ENCODE measurements around the gene THTPA. TPM values are rescaled to one million over a fixed set of nuclear protein-coding genes. Genes with fewer than 3 reads are reported as not detected.

Gene THTPA
- total and polyA plus RNA-seq, 2 of the 13 experiments (the other 11 are each of a cell fraction or from before 2014, with no cell fraction given) = 7.4 to 8.7 TPM

DNA sequence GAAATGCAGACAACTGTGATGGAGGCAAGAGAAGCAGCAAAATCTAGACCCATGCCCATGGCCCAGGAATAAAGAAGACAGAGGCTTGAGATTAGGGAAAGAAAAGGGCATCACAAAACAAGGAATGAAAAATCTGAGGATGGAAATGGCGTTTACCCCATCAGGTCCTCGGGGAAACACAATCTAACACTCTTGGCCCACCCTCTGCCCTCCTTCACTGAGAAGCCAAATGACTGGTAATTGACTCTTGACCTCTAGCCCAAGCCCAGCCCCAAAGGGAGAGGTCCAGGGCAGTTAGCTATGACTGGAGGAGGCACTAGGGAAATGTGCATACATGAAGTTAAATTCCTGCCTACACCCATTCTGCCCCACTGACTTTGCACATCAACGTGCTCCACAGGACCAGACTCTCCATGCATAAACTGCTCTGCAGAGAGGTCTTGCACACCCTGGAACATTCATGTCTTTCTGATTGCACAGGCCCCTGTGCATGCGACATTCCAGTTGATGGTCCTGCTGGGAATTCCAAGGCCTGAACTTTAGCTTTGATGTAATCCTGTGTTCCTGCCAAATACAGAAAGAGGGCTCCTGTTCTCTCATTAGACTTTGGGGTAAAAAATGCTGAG is 10.2 kb upstream of the THTPA start (continued):
- TF ChIP-seq, protein P1, sequence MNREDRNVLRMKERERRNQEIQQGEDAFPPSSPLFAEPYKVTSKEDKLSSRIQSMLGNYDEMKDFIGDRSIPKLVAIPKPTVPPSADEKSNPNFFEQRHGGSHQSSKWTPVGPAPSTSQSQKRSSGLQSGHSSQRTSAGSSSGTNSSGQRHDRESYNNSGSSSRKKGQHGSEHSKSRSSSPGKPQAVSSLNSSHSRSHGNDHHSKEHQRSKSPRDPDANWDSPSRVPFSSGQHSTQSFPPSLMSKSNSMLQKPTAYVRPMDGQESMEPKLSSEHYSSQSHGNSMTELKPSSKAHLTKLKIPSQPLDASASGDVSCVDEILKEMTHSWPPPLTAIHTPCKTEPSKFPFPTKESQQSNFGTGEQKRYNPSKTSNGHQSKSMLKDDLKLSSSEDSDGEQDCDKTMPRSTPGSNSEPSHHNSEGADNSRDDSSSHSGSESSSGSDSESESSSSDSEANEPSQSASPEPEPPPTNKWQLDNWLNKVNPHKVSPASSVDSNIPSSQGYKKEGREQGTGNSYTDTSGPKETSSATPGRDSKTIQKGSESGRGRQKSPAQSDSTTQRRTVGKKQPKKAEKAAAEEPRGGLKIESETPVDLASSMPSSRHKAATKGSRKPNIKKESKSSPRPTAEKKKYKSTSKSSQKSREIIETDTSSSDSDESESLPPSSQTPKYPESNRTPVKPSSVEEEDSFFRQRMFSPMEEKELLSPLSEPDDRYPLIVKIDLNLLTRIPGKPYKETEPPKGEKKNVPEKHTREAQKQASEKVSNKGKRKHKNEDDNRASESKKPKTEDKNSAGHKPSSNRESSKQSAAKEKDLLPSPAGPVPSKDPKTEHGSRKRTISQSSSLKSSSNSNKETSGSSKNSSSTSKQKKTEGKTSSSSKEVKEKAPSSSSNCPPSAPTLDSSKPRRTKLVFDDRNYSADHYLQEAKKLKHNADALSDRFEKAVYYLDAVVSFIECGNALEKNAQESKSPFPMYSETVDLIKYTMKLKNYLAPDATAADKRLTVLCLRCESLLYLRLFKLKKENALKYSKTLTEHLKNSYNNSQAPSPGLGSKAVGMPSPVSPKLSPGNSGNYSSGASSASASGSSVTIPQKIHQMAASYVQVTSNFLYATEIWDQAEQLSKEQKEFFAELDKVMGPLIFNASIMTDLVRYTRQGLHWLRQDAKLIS (CRISPR knock-in tag; IDR thresholded peaks at IDR 0.05) = no peak
- TF ChIP-seq, protein P2, sequence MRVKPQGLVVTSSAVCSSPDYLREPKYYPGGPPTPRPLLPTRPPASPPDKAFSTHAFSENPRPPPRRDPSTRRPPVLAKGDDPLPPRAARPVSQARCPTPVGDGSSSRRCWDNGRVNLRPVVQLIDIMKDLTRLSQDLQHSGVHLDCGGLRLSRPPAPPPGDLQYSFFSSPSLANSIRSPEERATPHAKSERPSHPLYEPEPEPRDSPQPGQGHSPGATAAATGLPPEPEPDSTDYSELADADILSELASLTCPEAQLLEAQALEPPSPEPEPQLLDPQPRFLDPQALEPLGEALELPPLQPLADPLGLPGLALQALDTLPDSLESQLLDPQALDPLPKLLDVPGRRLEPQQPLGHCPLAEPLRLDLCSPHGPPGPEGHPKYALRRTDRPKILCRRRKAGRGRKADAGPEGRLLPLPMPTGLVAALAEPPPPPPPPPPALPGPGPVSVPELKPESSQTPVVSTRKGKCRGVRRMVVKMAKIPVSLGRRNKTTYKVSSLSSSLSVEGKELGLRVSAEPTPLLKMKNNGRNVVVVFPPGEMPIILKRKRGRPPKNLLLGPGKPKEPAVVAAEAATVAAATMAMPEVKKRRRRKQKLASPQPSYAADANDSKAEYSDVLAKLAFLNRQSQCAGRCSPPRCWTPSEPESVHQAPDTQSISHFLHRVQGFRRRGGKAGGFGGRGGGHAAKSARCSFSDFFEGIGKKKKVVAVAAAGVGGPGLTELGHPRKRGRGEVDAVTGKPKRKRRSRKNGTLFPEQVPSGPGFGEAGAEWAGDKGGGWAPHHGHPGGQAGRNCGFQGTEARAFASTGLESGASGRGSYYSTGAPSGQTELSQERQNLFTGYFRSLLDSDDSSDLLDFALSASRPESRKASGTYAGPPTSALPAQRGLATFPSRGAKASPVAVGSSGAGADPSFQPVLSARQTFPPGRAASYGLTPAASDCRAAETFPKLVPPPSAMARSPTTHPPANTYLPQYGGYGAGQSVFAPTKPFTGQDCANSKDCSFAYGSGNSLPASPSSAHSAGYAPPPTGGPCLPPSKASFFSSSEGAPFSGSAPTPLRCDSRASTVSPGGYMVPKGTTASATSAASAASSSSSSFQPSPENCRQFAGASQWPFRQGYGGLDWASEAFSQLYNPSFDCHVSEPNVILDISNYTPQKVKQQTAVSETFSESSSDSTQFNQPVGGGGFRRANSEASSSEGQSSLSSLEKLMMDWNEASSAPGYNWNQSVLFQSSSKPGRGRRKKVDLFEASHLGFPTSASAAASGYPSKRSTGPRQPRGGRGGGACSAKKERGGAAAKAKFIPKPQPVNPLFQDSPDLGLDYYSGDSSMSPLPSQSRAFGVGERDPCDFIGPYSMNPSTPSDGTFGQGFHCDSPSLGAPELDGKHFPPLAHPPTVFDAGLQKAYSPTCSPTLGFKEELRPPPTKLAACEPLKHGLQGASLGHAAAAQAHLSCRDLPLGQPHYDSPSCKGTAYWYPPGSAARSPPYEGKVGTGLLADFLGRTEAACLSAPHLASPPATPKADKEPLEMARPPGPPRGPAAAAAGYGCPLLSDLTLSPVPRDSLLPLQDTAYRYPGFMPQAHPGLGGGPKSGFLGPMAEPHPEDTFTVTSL (CRISPR knock-in tag; IDR thresholded peaks at IDR 0.05; ENCODE audit: borderline replicate concordance) = no peak
- TF ChIP-seq, protein P3, sequence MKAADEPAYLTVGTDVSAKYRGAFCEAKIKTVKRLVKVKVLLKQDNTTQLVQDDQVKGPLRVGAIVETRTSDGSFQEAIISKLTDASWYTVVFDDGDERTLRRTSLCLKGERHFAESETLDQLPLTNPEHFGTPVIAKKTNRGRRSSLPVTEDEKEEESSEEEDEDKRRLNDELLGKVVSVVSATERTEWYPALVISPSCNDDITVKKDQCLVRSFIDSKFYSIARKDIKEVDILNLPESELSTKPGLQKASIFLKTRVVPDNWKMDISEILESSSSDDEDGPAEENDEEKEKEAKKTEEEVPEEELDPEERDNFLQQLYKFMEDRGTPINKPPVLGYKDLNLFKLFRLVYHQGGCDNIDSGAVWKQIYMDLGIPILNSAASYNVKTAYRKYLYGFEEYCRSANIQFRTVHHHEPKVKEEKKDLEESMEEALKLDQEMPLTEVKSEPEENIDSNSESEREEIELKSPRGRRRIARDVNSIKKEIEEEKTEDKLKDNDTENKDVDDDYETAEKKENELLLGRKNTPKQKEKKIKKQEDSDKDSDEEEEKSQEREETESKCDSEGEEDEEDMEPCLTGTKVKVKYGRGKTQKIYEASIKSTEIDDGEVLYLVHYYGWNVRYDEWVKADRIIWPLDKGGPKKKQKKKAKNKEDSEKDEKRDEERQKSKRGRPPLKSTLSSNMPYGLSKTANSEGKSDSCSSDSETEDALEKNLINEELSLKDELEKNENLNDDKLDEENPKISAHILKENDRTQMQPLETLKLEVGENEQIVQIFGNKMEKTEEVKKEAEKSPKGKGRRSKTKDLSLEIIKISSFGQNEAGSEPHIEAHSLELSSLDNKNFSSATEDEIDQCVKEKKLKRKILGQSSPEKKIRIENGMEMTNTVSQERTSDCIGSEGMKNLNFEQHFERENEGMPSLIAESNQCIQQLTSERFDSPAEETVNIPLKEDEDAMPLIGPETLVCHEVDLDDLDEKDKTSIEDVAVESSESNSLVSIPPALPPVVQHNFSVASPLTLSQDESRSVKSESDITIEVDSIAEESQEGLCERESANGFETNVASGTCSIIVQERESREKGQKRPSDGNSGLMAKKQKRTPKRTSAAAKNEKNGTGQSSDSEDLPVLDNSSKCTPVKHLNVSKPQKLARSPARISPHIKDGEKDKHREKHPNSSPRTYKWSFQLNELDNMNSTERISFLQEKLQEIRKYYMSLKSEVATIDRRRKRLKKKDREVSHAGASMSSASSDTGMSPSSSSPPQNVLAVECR (CRISPR knock-in tag; IDR thresholded peaks at IDR 0.05; ENCODE audit: borderline replicate concordance) = peak; percentile 48; the same call in 1 of the 2 replicates
- TF ChIP-seq ZNF792 (CRISPR knock-in tag; IDR thresholded peaks at IDR 0.05) (no peak), ZNF619 (CRISPR knock-in tag; IDR thresholded peaks at IDR 0.05) (no peak), MATR3 (CRISPR knock-in tag; IDR thresholded peaks at IDR 0.05) (no peak), MED13 (CRISPR knock-in tag; IDR thresholded peaks at IDR 0.05) (no peak), KAT8 (CRISPR knock-in tag; IDR thresholded peaks at IDR 0.05) (no peak), CCAR2 (optimal IDR thresholded peaks at IDR 0.05; ENCODE audit: low read depth, low read length) (no peak), SIN3B (IDR thresholded peaks at IDR 0.05; ENCODE audit: low read length) (no peak)
- TF ChIP-seq, protein P4, sequence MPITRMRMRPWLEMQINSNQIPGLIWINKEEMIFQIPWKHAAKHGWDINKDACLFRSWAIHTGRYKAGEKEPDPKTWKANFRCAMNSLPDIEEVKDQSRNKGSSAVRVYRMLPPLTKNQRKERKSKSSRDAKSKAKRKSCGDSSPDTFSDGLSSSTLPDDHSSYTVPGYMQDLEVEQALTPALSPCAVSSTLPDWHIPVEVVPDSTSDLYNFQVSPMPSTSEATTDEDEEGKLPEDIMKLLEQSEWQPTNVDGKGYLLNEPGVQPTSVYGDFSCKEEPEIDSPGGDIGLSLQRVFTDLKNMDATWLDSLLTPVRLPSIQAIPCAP (CRISPR knock-in tag; IDR thresholded peaks at IDR 0.05; ENCODE audit: low read depth) = no peak

All from HepG2 (cell line).